Activated gamma-delta T cell treated with Interleukin-2 at 50 U/mL for 16 hours (primary cell): ENCODE data around the gene KLRK1.
"Not testable (repeated sequence)": the region's sequence is repeated elsewhere in the genome, so short reads cannot be mapped to it uniquely, and the experiment has no call there.

Experiments used
- DNase-seq: peaks from one replicate; pipeline ENCODE4 v3.0.0-alpha.2; 2020

The KLRK1 gene

GRCh38 chr12:10387498-10387897 is 2.3 kb downstream of the KLRK1 start:
- DNase-seq = not testable (repeated sequence)

DNA sequence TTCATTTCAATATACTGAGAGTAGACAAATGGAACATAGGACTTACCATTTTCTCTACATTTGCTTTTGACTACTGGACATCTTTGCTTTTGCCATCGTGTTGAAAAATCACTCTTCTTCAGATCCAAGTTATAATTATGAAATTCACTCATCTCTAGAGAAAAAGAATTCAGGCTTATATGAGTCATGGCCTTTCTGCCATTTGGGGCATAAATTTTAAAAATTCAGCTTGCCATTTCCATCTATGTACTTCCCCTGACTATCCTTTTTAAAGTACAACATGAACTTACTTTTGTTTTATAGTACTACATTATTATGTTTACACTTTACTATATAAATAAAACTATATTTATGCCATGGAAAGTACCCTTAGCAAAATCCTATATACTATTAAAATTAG is 3.0 kb downstream of the KLRK1 start:
- no peak for DNase-seq

GRCh38 chr12:10385166-10385613 is 4.7 kb downstream of the KLRK1 start:
- DNase-seq = no peak

GRCh38 chr12:10384191-10384590 is 5.7 kb downstream of the KLRK1 start:
- DNase-seq = no peak

GRCh38 chr12:10381928-10382628 is 7.8 kb downstream of the KLRK1 start:
- no peak for DNase-seq

DNA sequence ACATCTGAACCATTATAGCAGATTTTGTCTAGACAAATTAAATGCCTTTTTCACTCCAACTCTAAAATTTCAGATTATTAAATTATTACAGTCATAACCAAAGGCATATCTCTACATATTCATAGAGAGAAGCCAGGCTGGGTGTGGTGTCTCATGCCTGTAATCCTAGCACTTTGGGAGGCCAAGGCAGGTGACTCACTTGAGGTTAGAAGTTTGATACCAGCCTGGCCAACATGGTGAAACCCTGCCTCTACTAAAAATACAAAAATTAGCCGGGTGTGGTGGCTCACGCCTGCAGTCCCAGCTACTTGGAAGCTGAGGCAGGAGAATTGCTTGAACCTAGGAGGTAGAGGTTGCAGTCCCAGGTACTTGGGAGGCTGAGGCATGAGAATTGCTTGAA is 11.1 kb downstream of the KLRK1 start:
- not testable (repeated sequence) for DNase-seq

GRCh38 chr12:10374624-10375018 is 15.2 kb downstream of the KLRK1 start:
- no peak for DNase-seq

- DNase-seq = no peak
Observed at GRCh38 chr12:10372559-10372958, 17.3 kb downstream of the KLRK1 start.

GRCh38 chr12:10371893-10372535 is 17.8 kb downstream of the KLRK1 start:
- DNase-seq = not testable (repeated sequence)

DNA sequence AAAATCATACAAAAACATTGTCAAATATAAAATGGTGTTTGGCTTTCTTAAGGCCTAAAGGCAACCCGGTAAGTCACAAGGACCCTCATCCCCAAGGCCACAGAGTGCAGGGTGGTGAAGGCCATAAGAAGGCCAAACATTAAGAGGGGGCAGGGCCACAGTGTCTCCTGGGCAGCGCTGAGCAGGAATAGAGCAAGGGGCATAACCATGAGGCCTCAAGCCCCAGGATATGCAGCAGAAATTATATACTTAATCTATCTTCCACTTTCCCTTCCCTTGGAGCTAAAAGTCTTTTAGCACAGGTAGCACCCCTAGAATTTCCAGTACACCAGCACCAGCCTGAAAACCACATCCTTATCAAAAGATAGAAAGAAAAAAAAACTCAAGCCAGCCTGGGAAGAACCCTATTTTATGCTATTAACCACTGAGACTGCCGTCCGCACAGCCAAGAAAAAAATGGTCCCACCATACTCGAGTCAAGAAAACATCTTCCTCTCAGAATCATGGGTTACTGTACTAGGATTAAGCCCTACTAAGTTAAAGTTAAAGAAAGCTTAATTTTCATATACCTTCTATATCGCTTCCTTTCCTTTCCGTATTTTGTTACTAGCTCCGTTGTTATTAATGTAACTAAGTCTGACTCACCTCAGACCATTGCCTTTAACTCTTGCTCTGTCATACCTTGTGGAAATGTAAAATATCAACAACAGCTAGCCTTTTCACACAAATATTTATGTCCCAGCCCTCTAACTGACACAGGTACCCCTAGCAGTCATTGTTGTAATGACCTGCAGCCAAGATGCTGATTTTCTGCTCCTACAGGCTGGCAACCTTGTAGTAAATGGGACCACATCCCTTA is 20.1 kb downstream of the KLRK1 start:
- no peak for DNase-seq

- DNase-seq = no peak
Observed at GRCh38 chr12:10368206-10369171, 21.4 kb downstream of the KLRK1 start.

GRCh38 chr12:10367714-10368113 is 22.1 kb downstream of the KLRK1 start:
- not testable (repeated sequence) for DNase-seq

GRCh38 chr12:10366875-10367274 is 23.0 kb downstream of the KLRK1 start:
- no peak for DNase-seq

DNA sequence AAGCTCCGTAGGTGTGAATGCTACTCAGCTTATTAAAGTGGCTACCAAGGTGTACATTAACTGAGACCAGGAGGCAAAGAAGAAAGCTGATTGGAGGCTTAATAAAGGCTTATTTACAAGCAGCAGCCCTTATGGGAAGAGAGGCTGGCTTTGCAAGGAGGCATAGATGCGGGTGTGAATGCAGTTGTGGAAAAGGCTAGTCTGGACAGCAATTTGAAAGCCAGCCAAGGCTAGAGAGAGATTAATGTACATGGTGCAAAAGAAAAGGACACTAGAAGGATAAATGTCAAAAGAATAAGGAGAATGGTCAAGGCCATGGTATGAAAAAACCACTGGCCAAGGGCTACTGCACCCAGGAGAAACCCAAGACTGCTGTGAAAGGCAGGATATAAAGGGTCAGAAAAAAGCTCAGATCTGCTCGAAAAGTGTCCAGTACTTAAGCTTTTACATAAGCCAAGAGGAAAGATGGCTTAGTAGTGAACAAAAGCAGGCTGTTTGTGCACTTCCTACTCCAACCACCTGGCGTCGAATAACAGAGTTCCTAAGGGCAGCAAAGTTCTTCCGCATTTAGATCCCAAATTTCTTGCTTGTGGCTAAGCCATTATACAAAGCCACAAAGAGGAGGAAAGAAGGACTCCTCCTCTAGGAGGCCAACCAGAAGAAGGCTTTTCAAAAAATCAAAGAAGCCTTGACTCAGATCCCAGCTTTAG is 24.0 kb downstream of the KLRK1 start:
- no peak for DNase-seq

DNA sequence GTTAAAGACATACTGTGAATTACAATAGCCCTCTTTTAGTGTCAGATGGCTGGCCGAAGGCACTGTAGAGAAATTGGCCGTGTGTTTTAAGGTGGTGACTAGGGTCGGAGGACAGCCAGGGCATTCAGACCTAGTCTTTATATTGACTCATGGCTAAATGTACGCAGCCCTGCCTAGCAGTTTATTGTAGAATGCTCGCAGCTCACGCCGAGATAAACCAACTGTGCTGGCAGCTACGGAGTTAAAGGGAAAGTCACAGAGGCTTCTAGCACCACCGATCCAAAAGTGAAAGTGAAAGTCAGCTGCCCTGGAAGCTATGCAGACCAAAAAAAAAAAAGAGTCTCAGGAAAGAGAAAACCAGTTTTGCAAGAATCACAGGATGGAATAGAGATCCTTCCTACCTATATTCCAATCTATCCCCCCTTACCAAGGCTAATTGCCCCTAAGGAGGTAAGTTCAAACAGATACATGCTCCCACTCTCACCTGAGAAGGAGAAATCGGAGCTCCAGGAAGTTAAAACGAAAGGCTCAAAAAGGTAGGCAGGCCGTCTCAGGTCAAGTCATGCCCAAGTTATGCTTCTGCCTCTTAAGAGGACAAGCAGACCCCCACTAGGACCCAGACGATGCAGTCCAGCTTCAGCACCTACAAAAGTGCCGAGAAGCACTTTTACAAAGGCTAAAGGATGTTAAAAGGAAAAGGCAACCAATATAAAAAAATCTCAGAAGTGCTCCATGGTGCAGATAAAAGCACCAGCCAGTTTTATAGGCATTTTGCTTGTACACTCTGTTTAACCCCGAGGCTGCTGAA is 24.8 kb downstream of the KLRK1 start:
- DNase-seq = peak; percentile 47

DNA sequence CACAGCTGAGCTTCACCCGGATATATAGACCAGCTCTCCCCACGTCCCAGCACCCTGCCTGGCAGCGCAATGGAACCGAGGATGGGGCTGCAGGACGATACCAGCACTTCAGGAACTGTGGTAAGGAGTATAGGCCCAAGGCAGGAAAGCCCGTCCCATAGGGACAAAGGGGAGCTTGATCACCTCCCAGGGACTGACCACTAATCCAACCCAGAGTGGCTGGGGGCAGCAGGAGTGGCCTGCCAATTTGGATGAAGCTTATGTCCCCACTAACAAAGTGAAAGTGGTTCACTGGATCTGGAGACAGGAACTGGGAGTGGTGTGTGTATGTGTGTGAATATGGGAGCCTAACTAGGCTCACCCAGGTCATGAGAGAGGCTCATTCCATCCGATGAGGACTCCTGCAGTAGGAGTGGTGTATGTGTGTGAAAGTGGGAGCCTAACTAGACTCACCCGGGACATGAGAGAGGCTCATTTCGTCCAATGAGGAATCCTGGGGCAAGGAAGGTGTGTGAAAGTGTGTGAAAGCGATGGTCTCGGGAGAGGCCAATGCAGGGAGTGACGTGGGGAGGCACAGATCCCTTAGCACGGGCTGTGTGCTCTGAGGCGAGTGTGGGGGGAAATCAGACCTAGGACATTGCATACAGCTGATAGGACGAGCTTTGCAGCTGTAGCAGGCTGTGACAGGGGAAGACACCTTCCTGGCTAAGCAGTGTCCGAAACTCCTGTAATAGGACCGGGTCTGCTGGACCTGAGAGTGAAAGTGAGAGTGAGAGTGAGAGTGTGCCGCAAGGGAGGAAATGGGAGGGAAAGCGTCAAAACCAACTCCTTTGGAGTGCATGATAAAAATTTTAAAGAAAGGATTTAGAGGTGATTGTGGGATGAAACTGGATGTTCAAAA is 25.7 kb downstream of the KLRK1 start:
- DNase-seq = no peak

DNA sequence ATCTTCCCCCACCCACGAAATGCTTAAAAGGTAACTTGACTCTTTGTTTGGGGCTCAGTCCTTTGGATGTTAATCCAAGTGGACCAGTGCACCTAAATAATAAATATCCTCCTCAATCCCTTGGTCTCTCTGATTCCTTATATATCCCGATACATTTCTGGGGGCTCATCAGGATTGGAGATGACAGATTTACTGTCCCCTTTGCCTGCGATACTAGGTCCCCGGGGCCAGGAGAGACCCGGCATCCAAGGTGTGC is 26.3 kb downstream of the KLRK1 start:
- no peak for DNase-seq

- no peak for DNase-seq
Observed at GRCh38 chr12:10362828-10363657, 26.8 kb downstream of the KLRK1 start.

DNA sequence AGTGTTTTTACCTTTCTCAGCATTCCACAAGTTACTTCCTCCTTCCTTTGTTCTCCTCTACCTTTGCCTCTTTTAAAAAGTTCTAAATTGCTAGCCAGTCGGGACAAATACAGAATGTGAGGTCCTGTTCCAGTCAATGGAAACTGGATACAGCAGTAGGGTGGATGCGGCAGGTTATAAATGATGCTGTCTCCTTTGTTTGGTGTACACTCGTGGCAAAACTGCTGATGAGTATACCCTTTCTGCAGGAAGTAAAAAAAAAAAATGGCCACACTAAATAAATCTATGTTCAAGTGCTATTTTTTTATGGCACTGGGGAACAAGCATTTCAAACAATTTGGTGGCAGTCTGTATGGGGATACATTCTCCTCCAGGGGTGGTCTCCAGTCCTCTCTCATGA is 27.5 kb downstream of the KLRK1 start:
- no peak for DNase-seq
